ENCODE measurements around the gene STK11IP. TPM values are rescaled to one million over a fixed set of nuclear protein-coding genes. Genes with fewer than 3 reads are reported as not detected.

The STK11IP gene
- polyA plus RNA-seq, 1 donor from 2014 or later: 54.9 TPM

- H3K9me2 ChIP-seq (ENCODE audit: insufficient read depth, low read length): no peaks in the 10 kb centered on the region
- no peak overlapping the region for H2AFZ ChIP-seq (ENCODE audit: low read depth, low read length)
- H3K27ac ChIP-seq (ENCODE audit: low read length): no peak overlapping the region
- no peak overlapping the region for H3K4me3 ChIP-seq (ENCODE audit: low read length)
- H3K79me2 ChIP-seq (replicated peaks; ENCODE audit: insufficient read depth, low read length): no peaks in the 10 kb centered on the region
- H3K9ac ChIP-seq (ENCODE audit: low read length): no peak overlapping the region
- H3K36me3 ChIP-seq (ENCODE audit: insufficient read depth, low read length): no peaks in the 10 kb centered on the region
- no peaks in the 10 kb centered on the region for H3F3A ChIP-seq (ENCODE audit: insufficient read depth, low read length, poor library complexity, severe bottlenecking)
- H3K9me3 ChIP-seq (ENCODE audit: low read length): no peaks in the 10 kb centered on the region
- no peaks in the 10 kb centered on the region for H4K20me1 ChIP-seq (ENCODE audit: insufficient read depth)
- no peak overlapping the region for H3K4me2 ChIP-seq (ENCODE audit: low read length)
- TF ChIP-seq REST (IDR thresholded peaks at IDR 0.05; ENCODE audit: borderline replicate concordance): no peak
- no peak for TF ChIP-seq EP300 (conservative IDR thresholded peaks at IDR 0.05; ENCODE audit: poor library complexity, severe bottlenecking)
- no peak for TF ChIP-seq EZH2 (IDR thresholded peaks at IDR 0.05; ENCODE audit: borderline replicate concordance, insufficient read depth, low read length, poor library complexity, severe bottlenecking)
- no peak for TF ChIP-seq CTCF (IDR thresholded peaks at IDR 0.05; ENCODE audit: poor library complexity, severe bottlenecking)
- TF ChIP-seq TAF1 (IDR thresholded peaks at IDR 0.05; ENCODE audit: low read depth): no peak
- no peak for TF ChIP-seq MXI1 (conservative IDR thresholded peaks at IDR 0.05; ENCODE audit: poor library complexity, severe bottlenecking)
- TF ChIP-seq SMC3 (conservative IDR thresholded peaks at IDR 0.05; ENCODE audit: poor library complexity): no peak
- no peak for TF ChIP-seq RAD21 (conservative IDR thresholded peaks at IDR 0.05)
- TF ChIP-seq POLR2AphosphoS5 (IDR thresholded peaks at IDR 0.05): no peak
- H3K27me3 ChIP-seq (ENCODE audit: insufficient read depth, low read depth, low read length): no peaks in the 10 kb centered on the region
Observed at GRCh38 chr2:219638948-219639755, 41.5 kb downstream of the STK11IP start.

- TF ChIP-seq RAD21 (conservative IDR thresholded peaks at IDR 0.05) (no peak), TAF1 (IDR thresholded peaks at IDR 0.05; ENCODE audit: low read depth) (no peak), EZH2 (IDR thresholded peaks at IDR 0.05; ENCODE audit: borderline replicate concordance, insufficient read depth, low read length, poor library complexity, severe bottlenecking) (no peak), MXI1 (conservative IDR thresholded peaks at IDR 0.05; ENCODE audit: poor library complexity, severe bottlenecking) (no peak), POLR2AphosphoS5 (IDR thresholded peaks at IDR 0.05) (no peak), EP300 (conservative IDR thresholded peaks at IDR 0.05; ENCODE audit: poor library complexity, severe bottlenecking) (no peak), CTCF (IDR thresholded peaks at IDR 0.05; ENCODE audit: poor library complexity, severe bottlenecking) (no peak), SMC3 (conservative IDR thresholded peaks at IDR 0.05; ENCODE audit: poor library complexity) (no peak), REST (IDR thresholded peaks at IDR 0.05; ENCODE audit: borderline replicate concordance) (no peak)
- no peaks in the 10 kb centered on the region for H3K36me3 ChIP-seq (ENCODE audit: insufficient read depth, low read length)
- no peak overlapping the region for H3K9ac ChIP-seq (ENCODE audit: low read length)
- H3K9me2 ChIP-seq (ENCODE audit: insufficient read depth, low read length): no peaks in the 10 kb centered on the region
- H3K79me2 ChIP-seq (replicated peaks; ENCODE audit: insufficient read depth, low read length): no peaks in the 10 kb centered on the region
- no peaks in the 10 kb centered on the region for H3K9me3 ChIP-seq (ENCODE audit: low read length)
- no peak overlapping the region for H3K4me2 ChIP-seq (ENCODE audit: low read length)
- H3K4me3 ChIP-seq (ENCODE audit: low read length): no peak overlapping the region
- no peak overlapping the region for H3K27ac ChIP-seq (ENCODE audit: low read length)
- H3K27me3 ChIP-seq (ENCODE audit: insufficient read depth, low read depth, low read length): no peaks in the 10 kb centered on the region
- no peak overlapping the region for H2AFZ ChIP-seq (ENCODE audit: low read depth, low read length)
- H3F3A ChIP-seq (ENCODE audit: insufficient read depth, low read length, poor library complexity, severe bottlenecking): no peaks in the 10 kb centered on the region
- no peaks in the 10 kb centered on the region for H4K20me1 ChIP-seq (ENCODE audit: insufficient read depth)
Observed at GRCh38 chr2:219641390-219642068, 43.9 kb downstream of the STK11IP start.
